NCI-H748 (cell line): ENCODE data around the gene GLI3.
A peak's percentile ranks its signal among the peaks of the same experiment; 100 is the strongest.

Experiments
- DNase-seq: peaks from one replicate; lab custom pipeline; 2025; ENCODE audit not compliant: unreplicated experiment; lab: John Stamatoyannopoulos, UW

GLI3 gene

DNA sequence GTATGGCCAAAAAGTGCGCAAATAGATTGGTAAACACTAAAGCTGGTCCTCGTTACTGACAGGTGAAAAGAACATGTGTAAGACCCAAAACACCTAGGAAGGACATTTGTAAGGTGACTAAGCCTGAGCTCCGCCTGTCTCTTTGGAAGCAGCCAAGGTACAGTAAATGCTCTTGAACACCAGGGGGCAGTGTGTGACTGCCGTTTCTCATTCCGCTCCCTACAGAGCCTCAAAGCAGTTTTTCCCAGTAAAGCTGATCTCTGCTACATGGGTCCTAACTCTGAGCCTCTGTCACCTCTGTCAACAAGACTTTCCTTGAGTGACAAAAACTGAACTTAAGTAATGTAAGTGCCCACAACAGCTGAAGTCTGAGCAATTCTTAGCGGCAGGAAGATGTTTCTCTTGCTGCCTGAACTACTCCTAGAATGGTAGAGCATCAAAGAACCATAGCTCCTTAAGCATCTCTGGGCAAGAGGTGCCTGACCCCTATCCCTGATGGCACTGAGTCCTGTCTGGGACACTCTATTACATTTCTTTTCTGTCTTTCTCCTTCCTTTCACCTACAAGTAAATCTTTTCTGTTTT, 296.2 kb downstream of the GLI3 start:
- peak; percentile 55 for DNase-seq

DNA sequence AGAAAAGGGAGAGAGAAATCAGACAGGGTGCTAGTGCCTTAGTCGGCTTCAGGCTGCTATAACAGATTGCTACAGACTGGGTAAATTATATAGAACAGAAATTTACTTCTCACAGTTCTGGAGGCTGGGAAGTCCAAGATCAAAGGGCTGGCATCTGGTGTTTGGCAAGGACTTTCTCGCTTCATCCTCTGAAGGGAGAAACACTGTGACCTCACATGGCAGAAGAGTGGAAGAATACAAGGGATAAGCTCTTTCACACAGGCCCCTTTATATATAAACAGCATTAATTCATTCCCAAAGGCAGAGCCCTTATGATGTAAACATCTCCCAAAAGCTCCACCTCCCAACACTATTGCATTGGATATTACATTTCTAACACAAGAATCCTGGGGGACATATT, 298.6 kb downstream of the GLI3 start:
- no peak for DNase-seq

DNA sequence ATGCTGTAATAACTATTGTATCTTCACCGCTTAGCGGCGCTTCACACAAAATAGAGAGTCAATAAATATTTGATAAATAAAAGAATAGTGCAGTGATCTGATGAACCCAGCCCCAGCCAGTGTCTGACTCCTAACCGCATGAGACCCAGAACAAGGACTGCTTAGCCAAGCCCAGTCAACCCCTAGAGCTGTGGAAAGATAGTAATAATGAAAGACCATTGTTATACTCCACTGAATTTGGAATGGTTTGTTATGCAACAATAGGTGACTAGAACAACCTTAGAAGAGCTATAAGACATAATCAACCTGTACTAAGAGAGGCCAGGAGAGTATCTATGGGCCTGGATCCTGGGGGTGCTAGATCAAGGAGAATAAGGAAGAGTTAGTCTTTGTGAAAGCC, 303.6 kb downstream of the GLI3 start:
- no peak for DNase-seq

DNA sequence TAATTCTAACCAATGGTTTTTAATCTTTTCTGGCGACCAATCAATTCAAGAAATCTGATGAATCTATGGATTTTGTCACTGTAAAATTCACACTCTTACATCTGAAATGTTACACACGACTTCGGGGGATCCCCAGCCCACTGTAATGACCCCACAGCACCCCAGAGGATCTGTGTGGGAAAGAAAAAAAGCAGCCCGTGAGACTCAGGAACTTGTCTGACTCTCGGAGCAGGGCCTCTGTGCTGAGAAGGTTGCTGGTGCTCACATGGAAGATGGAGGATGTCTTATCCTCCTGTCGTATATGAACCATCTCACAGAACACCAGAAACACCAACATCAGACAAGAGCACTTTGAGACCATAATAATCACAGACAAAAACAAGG, 305.8 kb downstream of the GLI3 start:
- DNase-seq = no peak

DNA sequence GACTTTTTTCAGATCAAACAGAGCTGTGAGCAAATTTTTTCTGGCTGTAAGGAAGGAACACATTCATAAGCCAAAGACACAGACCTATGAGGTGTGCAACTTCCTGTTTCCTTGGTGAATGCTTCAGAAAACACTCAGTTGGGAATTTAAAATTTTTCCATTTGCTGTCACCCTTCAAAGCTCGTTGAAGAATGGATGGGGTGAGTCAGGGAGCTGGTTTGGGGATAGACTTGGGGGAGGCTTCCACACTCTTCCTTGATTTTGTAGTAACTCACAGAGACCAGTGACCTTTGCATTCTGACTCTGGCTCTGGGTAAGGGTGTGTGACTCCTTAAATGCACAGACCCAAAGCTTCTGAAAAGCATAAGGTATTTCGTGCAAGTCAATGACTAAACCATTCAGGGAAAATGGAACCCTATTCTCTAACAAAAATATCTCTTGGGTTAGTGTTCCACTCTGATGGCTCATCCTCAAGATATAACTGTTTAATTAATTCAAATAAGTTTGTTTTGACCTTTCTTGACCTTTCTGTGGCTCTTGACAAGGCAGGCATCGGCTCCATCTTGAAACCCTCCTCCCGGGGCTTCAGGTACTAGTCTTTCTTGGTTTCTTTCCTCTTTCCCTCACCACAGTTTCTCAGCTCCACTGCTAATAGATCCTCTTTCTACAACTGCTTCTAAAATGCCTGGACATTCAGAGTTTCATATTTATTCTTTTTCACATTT, 306.3 kb downstream of the GLI3 start:
- DNase-seq = no peak

DNA sequence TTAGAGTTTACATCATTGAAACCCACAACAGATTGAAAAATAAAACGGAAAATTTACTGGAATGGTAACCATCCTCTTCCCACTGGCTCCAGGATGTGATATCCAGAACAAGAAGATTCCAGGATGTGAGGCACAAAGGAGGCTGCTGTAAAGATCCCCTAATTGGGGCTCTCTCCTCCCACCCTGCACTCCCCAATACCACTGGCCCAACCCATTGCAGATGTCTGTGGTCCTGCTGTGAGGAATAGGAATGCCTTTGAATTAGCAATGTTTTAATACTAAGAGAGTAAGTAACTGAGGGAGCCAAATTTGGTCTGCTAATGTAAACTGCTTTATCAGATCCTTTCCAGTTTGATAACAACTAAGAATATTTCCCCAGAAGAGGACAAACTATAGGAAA, 308.2 kb downstream of the GLI3 start:
- DNase-seq = no peak

DNA sequence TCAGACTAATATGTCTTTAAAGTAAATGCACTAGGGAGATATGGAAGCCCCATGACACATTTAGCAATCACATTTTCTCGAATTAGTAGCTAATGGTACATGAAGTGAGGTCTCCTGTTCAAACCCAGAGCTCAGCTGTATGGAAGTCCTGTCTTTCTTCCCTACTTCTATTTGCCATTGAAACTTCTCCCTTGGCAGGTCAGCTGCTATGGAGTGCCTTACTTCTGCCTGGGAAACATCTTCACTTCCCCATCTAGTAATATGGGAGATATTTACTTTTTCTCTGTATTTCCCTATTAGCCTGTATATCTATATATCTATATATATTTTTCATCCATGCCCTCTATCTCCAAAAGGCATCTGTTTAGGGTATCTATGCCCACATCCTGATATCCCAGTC, 308.8 kb downstream of the GLI3 start:
- no peak for DNase-seq

DNA sequence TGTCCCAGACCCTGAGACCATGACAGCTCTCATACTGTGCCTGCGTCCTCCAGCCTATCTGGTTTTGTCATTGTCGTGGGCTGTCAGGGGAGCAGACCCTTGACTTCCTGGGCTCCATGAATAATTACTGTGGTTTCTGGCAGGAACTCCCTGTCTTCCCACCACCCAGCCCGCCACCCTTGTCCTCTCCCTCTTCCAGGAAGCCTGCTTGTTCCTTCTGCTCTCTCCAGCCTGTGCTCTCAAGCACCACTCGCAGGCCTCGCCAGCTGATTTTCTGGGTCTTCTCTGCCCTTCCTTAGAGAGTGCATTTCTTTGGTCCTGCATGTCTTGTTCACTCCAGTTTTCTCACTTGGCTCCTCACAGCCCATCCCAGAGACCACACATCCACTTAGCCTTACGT, 309.6 kb downstream of the GLI3 start:
- no peak for DNase-seq

DNA sequence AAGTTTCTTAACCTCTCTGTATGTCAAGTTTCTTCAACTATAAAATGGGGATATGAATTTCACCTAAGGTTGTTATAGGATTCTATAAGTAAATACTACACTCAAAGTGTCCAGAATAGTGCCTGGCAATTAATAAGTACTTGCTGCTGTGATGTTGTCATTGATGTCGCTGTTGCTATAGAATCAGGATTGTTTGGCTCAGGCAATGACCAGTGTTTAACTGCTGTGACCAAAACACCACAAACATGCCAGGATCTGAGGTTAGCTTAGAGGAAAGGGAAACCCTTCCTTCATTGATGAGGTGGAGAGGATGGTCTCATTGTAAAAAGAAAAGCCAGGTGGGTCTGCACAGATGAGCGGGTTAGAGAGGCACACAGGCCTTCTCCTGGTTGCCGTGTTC, 311.1 kb downstream of the GLI3 start:
- peak; percentile 11 for DNase-seq

DNA sequence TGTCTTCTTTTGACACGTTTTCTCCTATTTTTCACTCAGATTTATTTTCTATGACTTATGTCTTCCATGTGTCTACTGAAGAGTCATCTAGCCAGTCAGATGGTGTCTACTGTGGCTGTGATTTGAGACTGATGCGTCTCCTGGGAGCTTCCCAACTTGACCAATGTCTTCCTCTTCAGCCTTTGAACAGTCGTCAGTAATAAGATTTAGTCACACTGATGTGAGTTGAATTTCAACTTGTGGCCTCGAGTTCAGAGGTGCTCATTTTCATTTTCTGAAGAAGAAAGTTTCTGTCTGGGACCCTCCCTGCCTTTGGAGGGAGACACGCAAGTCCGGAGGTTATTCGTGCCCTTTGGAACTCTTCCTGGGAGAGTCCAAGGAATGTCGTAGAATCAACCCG, 312.2 kb downstream of the GLI3 start:
- DNase-seq = no peak

DNA sequence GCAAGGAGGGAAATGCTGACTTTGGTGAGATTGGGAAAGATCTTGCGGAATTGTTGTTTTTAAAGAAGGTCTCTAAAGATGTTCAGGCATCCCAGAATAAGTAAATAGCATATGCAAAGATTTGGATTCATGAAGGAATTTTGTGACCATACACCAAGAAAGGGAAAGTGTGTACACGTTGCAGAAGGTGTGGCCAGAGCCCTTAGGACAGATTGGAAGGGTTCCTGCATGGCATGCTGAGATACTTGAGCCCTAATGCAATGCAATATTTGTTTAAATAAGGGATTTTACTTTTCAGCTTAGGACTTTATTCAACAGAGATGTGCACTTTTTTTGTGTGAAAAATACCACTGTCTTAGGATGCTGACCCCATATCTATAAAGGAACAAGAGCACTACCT, 314.6 kb downstream of the GLI3 start:
- no peak for DNase-seq

DNA sequence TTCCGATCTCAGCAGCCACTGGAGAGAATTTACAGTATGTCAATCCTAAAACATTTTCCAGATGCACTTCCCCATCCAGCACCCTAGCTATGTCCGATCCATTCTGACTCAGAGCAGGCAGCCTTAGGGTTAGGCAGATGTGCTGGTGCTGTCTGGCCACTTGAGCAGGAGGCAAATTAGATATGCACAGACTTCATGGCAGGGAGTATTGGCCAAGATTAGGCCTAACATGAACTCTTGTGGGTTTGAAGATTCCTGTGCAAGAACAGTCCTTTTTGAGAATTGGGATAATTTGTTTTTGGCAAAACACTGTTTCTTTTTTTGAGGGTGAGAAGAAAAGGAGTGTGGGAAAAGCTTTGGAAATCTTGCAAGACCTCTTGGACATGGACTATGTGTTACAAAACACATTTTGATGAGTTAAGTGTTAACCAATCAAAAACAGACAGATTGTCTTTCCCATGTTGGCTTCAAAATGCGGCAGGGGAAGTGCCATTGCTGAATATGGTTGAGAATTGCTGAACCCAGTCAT, 315.5 kb downstream of the GLI3 start:
- DNase-seq = no peak

DNA sequence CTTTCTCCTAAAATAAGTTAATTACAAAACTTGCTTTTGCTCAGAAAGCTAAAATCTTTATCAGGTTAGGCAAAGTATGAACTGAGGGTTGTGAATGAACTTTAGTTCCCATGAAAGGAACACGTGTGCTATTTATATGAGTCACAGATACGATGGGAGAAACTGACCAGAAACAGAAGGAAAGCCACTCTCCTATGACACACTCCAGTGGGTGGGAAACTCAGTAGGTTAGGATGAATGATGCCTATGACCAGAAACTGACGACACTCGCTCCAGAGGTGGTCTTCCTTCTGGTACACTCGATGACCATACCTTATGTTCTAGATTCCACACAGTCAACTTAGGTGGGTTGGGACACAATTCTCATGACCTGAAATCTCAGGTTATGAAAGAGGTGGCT, 318.4 kb downstream of the GLI3 start:
- no peak for DNase-seq

DNA sequence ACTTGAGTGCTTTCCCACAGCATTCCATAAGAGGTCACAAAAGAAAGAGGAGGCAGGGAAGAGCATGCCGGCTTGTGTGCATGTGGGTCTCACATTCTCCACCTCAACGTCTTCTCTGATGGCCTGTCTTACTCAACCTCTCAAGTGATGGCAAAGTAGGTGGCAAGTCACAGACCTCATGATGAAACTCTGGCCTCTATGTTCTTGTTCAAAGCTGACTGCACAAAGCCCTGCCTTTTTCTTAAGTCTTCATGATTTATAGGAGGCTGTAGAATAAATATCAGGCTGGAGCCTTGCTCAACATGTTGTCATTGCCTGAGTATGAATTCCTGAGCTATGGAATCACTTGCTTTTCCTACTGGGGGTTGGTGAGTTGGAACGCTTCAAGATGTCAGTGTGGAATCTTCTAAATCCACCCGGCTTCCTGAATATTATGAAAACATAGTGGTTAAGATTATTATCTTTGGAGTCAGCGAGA, 320.5 kb downstream of the GLI3 start:
- DNase-seq = no peak

DNA sequence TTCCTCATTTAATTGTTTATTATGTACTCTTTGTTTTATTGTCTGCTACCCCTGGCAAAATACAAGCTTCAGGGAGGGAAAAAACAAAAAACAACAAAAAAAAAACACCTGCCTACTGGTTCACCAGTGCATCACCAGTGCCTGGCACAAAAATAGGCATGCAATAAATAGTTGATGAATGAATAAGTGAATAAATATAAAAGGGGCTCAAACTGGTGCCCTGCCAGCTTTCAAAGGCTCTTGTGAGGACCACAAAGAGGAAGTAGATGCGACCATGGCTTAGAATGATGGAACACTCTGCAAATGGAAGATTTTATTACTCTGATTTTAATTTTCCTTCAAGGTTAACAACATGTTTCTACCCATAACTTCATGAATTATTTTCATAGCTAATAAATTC, 321.1 kb downstream of the GLI3 start:
- DNase-seq = no peak

DNA sequence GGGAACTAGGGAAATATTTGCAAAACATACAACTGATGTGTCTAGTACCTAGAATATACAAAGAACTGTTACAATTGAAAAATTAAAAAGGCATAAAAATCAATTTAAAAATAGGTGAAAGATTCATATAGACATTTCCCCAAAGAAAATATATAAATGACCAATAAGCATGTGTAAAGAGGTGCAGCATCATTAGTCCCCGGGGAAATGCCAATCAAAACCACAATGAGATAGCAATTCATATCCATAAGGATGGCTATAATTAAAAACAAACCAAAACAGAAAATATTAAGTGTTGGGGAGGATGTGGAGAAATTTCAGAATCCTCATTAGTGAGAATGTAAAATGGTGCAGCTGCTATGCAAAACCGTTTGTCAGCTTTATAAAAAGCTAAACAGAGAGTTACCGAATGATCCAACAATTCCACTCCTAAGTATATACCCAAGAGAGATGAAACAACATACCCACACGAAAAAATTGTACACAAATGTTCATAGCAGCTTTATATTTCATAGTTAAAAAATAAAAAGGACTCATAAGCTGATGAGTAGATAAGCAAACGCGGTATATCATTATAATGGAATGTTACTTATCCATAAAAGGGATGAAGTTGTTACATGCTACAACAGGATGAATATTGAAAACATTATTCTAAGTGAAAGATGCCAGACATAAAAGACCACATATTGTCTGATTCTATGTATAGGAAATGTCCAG, 324.0 kb downstream of the GLI3 start:
- no peak for DNase-seq

DNA sequence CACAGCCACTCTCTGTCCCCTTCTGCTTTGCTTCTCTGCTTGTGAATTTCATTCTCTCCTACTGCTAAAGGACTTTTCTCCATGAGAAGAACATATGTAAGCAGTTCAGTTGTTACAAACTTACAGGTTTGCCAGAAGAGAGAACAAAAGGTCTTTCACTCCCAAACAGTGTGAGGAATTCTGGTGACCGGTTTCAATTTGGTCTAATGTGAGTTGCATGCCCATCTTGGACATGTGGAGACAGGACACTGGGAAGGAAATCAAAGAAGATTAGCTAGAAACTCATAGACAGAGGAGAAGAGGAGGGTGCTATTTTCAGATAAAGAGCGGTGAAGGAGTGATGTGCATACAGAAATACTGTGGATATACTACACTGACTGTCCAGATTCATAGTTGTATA, 324.6 kb downstream of the GLI3 start:
- no peak for DNase-seq

DNA sequence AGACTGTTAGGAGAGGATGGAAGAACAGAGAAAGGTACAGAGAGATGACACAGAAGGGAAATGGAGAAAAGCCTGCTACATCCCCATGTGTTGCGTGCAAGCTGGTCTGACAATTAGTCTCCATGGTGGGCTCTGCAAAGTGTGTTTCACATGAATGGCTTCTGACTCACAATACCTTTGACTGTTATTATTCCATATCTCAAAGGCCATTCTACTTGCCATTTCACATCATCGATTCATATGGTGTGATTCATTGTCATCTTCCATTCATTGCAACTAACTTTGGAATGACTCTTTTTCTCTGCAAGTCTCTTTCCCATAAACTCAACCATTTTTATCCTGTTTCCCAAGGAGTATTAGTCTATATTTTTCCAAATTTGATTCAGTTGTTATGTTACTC, 325.2 kb downstream of the GLI3 start:
- DNase-seq = no peak
